T-cell (primary cell): ENCODE data around the gene VAMP2. TPM values are rescaled to one million over a fixed set of nuclear protein-coding genes. Genes with fewer than 3 reads are reported as not detected.
A peak's percentile ranks its signal among the peaks of the same experiment; 100 is the strongest.

Experiments used
- ATAC-seq, 4 experiments: fragments of 200-7000 bp in 3 of 4; fragments of 150-1000 bp in 1 of 4; cut with Tn5 transposase; replicated peaks in 1 of 4; 1 replicate in 3 of 4; 2 replicates in 1 of 4; pipeline ENCODE4 v1.10.0; 2021; ENCODE audit warnings: moderate library complexity in 3 of 4, mild to moderate bottlenecking in 2 of 4, moderate number of reproducible peaks in 1 of 4
- CTCF ChIA-PET, 2 donors: fragments of 300-600 bp; sonication (Branson Sonifier 250); formaldehyde crosslinking; loops; one replicate each; lab custom pipeline; 2022; ENCODE audit warnings: antibody characterized with exemption in 2 of 2; lab: Charles Lee
- POLR2A ChIA-PET, 2 donors: fragments of 300-600 bp; sonication (Branson Sonifier 250); formaldehyde crosslinking; loops; one replicate each; lab custom pipeline; 2022; ENCODE audit warnings: antibody characterized with exemption in 2 of 2; lab: Charles Lee
- DNase-seq, 35 experiments: peaks; one replicate each; pipeline versions ENCODE4 v3.0.0 to v3.0.0-alpha.2; 2013 to 2023
- H3K27ac ChIP-seq: one replicate; pipeline ENCODE4 v1.5.1; 2013; ENCODE audit warnings: low read length
- H3K27me3 ChIP-seq, 2 experiments: replicated peaks in 1 of 2; 1 replicate in 1 of 2; 2 replicates in 1 of 2; pipeline versions ENCODE4 v1.6.1 to v1.7.0; 2013; ENCODE audit warnings: low read length in 1 of 2, mixed read lengths in 1 of 2; ENCODE audit not compliant: control insufficient read depth in 2 of 2, insufficient read depth in 2 of 2; ENCODE audit errors: extremely low read depth in 1 of 2
- H3K36me3 ChIP-seq, 2 donors: 1 replicate in 1 of 2; 2 replicates in 1 of 2; pipeline versions ENCODE4 v1.6.1 to v1.7.0; 2013; ENCODE audit warnings: low read length in 1 of 2; ENCODE audit not compliant: control insufficient read depth in 2 of 2, insufficient read depth in 1 of 2; ENCODE audit errors: extremely low read depth in 1 of 2
- H3K4me1 ChIP-seq, 2 experiments: 1 replicate in 1 of 2; 2 replicates in 1 of 2; pipeline versions ENCODE4 v1.6.1 to v1.7.0; 2013; ENCODE audit warnings: low read length in 2 of 2, mixed read lengths in 1 of 2; ENCODE audit not compliant: insufficient read depth in 2 of 2, control insufficient read depth in 1 of 2; ENCODE audit errors: extremely low read depth in 1 of 2
- H3K4me3 ChIP-seq, 2 donors: 1 replicate in 1 of 2; 2 replicates in 1 of 2; pipeline versions ENCODE4 v1.5.1 to v1.7.0; 2013; ENCODE audit warnings: mild to moderate bottlenecking in 2 of 2, low read length in 1 of 2, moderate library complexity in 1 of 2; ENCODE audit not compliant: control insufficient read depth in 1 of 2; ENCODE audit errors: extremely low read depth in 1 of 2
- H3K9me3 ChIP-seq: 2 replicates; pipeline ENCODE4 v1.7.0; 2013
- H3K27ac Mint-ChIP-seq, 2 donors: one replicate each; pipeline ENCODE4 v1.8.0; 2020 to 2021; ENCODE audit warnings: mild to moderate bottlenecking in 2 of 2, mixed read lengths in 2 of 2
- H3K27me3 Mint-ChIP-seq, 2 donors: one replicate each; pipeline ENCODE4 v1.8.0; 2021 to 2022; ENCODE audit warnings: mixed read lengths in 2 of 2
- H3K36me3 Mint-ChIP-seq: one replicate; pipeline ENCODE4 v1.8.0; 2021; ENCODE audit warnings: mixed read lengths
- H3K4me1 Mint-ChIP-seq, 3 donors: one replicate each; pipeline ENCODE4 v1.8.0; 2020 to 2022; ENCODE audit warnings: mixed read lengths in 3 of 3, mild to moderate bottlenecking in 1 of 3
- H3K4me3 Mint-ChIP-seq, 3 donors: one replicate each; pipeline ENCODE4 v1.8.0; 2020 to 2022; ENCODE audit warnings: mild to moderate bottlenecking in 3 of 3, mixed read lengths in 3 of 3, moderate library complexity in 3 of 3
- H3K9me3 Mint-ChIP-seq, 3 donors: one replicate each; pipeline ENCODE4 v1.8.0; 2020 to 2022; ENCODE audit warnings: mixed read lengths in 3 of 3
- WGBS: methylation state at CpG from one replicate; pipeline ENCODE4 v1.1.5; 2013; ENCODE audit warnings: missing lambda C conversion rate; ENCODE audit not compliant: insufficient coverage; 5-methylcytosine and 5-hydroxymethylcytosine counted together
- total RNA-seq, 35 experiments: library from RNA in 6 of 35; stranded (reverse) in 6 of 35; fragments of 120-200 nt in 1 of 35; gene quantifications; one replicate each; pipeline versions ENCODE4 v1.2.1 to v1.2.4 and lab custom pipeline; 2013 to 2026

Gene VAMP2
- total RNA-seq, 5 donors from 2014 or later (not counting 1 experiment from before 2014, with no cell fraction given), result 160 to 243 (median 186) TPM

GRCh38 chr17:8161289-8162232 is 1.2 kb downstream of the VAMP2 start:
- H3K4me3 ChIP-seq, result peak overlapping the region; percentile 81 to 95
- no peaks in the 10 kb centered on the region for H3K27me3 ChIP-seq
- Mint-ChIP-seq H3K36me3 (peaks cover 25% of the 10 kb centered on the region), H3K27me3 (no peaks in the 10 kb centered on the region), H3K27ac (peak overlapping the region; percentile 90 to 94), H3K9me3 (no peaks in the 10 kb centered on the region), H3K4me3 (peak overlapping the region; percentile 85 to 86 (median 86)), H3K4me1 (peaks cover 56 to 63% (median 63%) of the 10 kb centered on the region in 3 donors)
- H3K36me3 ChIP-seq, result peaks cover 9 to 33% of the 10 kb centered on the region in 2 donors
- ATAC-seq (no peak), DNase-seq (peak in 1 of 35 experiments; percentile 38)
- peaks cover 25 to 88% of the 10 kb centered on the region in 2 experiments for H3K4me1 ChIP-seq
- H3K9me3 ChIP-seq, result no peaks in the 10 kb centered on the region
- POLR2A ChIA-PET, result interaction anchor here in 1 of 2 donors (1.3 kb wide), 1 partner anchor 14 kb away, joined by 4 read pairs; no protein-coding TSS in a partner anchor
- 35% methylated on average over 13 of the region's 19 CpGs for WGBS
- peak overlapping the region; percentile 99 for H3K27ac ChIP-seq
- CTCF ChIA-PET, result interaction anchor here (0.6 to 0.8 kb wide), 4 partner anchors 12 to 763 kb away, joined by 3 to 4 read pairs (median 4); no protein-coding TSS in a partner anchor

DNA sequence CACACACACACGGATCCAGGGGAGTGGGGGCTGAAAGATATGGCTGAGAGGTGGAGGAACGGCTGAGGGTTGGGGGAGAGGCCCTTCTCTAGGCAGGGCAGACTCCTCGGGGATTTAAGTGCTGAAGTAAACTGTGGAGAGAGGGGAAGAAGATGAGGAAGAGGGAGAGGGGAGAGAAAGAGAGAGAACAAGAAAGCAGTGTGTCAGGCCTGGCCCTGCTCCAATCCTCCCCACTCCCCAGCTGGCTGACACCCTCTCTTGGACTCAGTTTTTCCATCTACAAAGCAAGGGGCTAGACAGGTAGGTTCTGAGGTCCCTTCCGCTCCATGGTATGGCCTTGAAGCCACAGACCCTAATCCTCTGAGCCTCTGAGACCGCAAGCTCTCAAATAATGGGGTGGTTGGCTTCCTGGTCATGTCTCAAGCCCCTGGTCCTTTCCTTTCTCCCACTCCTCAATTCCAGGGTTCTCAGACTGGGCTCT is 2.0 kb downstream of the VAMP2 start:
- H3K4me1 ChIP-seq, result peaks cover 26 to 88% of the 10 kb centered on the region in 2 experiments
- peaks cover 9 to 33% of the 10 kb centered on the region in 2 donors for H3K36me3 ChIP-seq
- Mint-ChIP-seq H3K4me3 (peak overlapping the region; percentile 85 to 86 (median 86)), H3K4me1 (peaks cover 56 to 63% (median 60%) of the 10 kb centered on the region in 3 donors), H3K27ac (peak overlapping the region; percentile 90 to 94), H3K36me3 (peaks cover 25% of the 10 kb centered on the region), H3K9me3 (no peaks in the 10 kb centered on the region), H3K27me3 (no peaks in the 10 kb centered on the region)
- ChIA-PET POLR2A (interaction anchor here (0.6 to 1.3 kb wide), 3 partner anchors 10 to 62 kb away, joined by 3 to 4 read pairs (median 4); no protein-coding TSS in a partner anchor), CTCF (interaction anchor here (0.6 to 0.8 kb wide), 4 partner anchors 13 to 763 kb away, joined by 3 to 4 read pairs (median 4); no protein-coding TSS in a partner anchor)
- WGBS, result 100% methylated on average over 2 of the region's 5 CpGs
- peak overlapping the region; percentile 99 for H3K27ac ChIP-seq
- H3K4me3 ChIP-seq, result peak overlapping the region; percentile 81 to 95
- H3K27me3 ChIP-seq, result no peaks in the 10 kb centered on the region
- no peak for ATAC-seq
- no peaks in the 10 kb centered on the region for H3K9me3 ChIP-seq
- DNase-seq, result peak in 1 of 35 experiments; percentile 12

DNA sequence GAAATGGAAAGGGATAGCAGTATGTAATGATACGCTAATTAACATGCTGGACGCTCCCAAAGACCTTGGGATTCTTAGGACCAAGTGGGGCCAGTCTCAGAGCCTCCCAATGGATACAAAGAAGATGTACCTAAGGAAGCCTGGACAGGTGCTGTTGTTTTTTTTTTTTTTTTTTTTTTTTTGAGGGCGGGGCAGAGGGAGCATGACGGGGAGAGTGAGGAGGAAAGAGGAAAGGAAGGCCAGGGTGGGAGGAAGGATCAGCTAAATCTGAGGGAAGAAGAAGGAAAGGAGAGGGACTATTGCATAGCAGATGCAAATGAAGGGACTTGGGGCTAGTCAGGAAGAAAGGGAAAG is 2.5 kb downstream of the VAMP2 start:
- peaks cover 32 to 88% of the 10 kb centered on the region in 2 experiments for H3K4me1 ChIP-seq
- CTCF ChIA-PET, result interaction anchor here (0.6 to 0.8 kb wide), 2 partner anchors 21 to 22 kb away, joined by 4 read pairs; no protein-coding TSS in a partner anchor
- H3K36me3 Mint-ChIP-seq, result peaks cover 25% of the 10 kb centered on the region

DNA sequence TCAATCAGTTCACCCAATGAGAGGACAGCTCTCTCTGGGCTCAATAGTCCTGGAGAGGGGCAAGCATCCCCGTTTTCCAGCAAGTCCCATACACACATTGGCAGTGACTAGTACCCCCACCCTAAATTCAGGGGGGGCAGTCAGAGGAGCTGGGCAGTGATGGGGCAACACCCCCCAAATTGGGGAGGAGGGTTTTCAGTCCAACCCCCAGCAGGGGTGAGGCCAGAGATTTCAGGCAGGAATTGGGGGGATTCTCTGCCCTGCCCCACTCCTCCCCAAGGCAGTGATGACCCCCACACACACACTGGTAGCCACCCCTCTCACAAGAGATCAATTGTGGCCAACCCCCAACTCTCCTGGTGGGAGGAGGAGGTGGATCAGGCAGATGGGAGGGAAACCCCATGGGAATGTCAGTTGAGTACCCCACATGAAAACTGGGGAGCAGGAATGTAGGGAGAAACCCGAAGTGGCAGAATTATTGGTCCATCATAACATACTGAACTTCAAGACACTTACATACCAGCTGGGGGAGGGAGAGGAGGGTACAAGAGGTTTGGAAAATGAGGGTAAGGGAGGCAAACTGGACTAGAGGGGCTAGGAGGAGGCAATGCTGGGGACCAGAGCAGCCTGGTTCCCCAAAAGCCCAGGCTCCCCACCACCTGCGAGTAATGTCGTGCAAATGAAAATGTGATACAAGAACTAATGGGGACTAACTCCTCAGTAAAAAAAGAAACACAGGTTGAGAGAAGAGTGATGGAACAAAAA is 3.1 kb downstream of the VAMP2 start:
- H3K27ac ChIP-seq, result peak overlapping the region; percentile 99
- no peaks in the 10 kb centered on the region for H3K27me3 ChIP-seq
- no peaks in the 10 kb centered on the region for H3K27me3 Mint-ChIP-seq
- no peak overlapping the region for H3K4me3 ChIP-seq
- DNase-seq (peak in 1 of 35 experiments; percentile 12), ATAC-seq (no peak)
- peak overlapping the region; percentile 87 to 92 for H3K27ac Mint-ChIP-seq
- peaks cover 34 to 88% of the 10 kb centered on the region in 2 experiments for H3K4me1 ChIP-seq
- POLR2A ChIA-PET, result interaction anchor here in 1 of 2 donors (1.0 to 1.2 kb wide), 2 partner anchors 18 to 63 kb away, joined by 4 to 8 read pairs; no protein-coding TSS in a partner anchor
- no peaks in the 10 kb centered on the region for H3K9me3 Mint-ChIP-seq
- peak overlapping the region; percentile 57 to 85 (median 73) for H3K4me3 Mint-ChIP-seq
- no CpG with 5 or more reads among the region's 4 CpGs for WGBS
- H3K9me3 ChIP-seq, result no peaks in the 10 kb centered on the region
- H3K4me1 Mint-ChIP-seq, result peaks cover 54 to 61% (median 57%) of the 10 kb centered on the region in 3 donors
- H3K36me3 ChIP-seq, result peaks cover 9 to 33% of the 10 kb centered on the region in 2 donors
- H3K36me3 Mint-ChIP-seq, result peaks cover 25% of the 10 kb centered on the region
- CTCF ChIA-PET, result interaction anchor here (0.6 to 2.0 kb wide), 4 partner anchors 14 to 100 kb away, joined by 3 to 10 read pairs (median 6); no protein-coding TSS in a partner anchor

More for the DNA sequence above, 2.5 kb downstream of the VAMP2 start:
- H3K27me3 ChIP-seq, result no peaks in the 10 kb centered on the region
- Mint-ChIP-seq H3K9me3 (no peaks in the 10 kb centered on the region), H3K4me1 (peaks cover 59 to 62% (median 61%) of the 10 kb centered on the region in 3 donors), H3K4me3 (peak overlapping the region; percentile 57 to 86 (median 85)), H3K27me3 (no peaks in the 10 kb centered on the region), H3K27ac (peak overlapping the region; percentile 92 to 94)
- peaks cover 9 to 33% of the 10 kb centered on the region in 2 donors for H3K36me3 ChIP-seq
- ATAC-seq, result no peak
- WGBS, result 72% methylated on average over 2 of the region's 4 CpGs
- H3K4me3 ChIP-seq, result no peak overlapping the region
- H3K27ac ChIP-seq, result peak overlapping the region; percentile 99
- POLR2A ChIA-PET, result interaction anchor here in 1 of 2 donors (0.6 to 1.0 kb wide), 2 partner anchors 9 to 62 kb away, joined by 3 to 4 read pairs; no protein-coding TSS in a partner anchor
- DNase-seq, result no peak
- no peaks in the 10 kb centered on the region for H3K9me3 ChIP-seq

GRCh38 chr17:8159032-8159400 is 3.7 kb downstream of the VAMP2 start:
- Histone ChIP-seq H3K4me1 (peaks cover 32 to 88% of the 10 kb centered on the region in 2 experiments), H3K27ac (peak overlapping the region; percentile 99), H3K4me3 (no peak overlapping the region), H3K9me3 (no peaks in the 10 kb centered on the region), H3K36me3 (peaks cover 9 to 33% of the 10 kb centered on the region in 2 donors), H3K27me3 (no peaks in the 10 kb centered on the region)
- Mint-ChIP-seq H3K4me1 (peaks cover 47 to 60% (median 50%) of the 10 kb centered on the region in 3 donors), H3K9me3 (no peaks in the 10 kb centered on the region), H3K4me3 (peak overlapping the region; percentile 14 to 85 (median 26)), H3K27ac (peak overlapping the region; percentile 87 to 88), H3K36me3 (peaks cover 26% of the 10 kb centered on the region), H3K27me3 (no peaks in the 10 kb centered on the region)
- DNase-seq (no peak), ATAC-seq (no peak)
- WGBS, result no CpG with 5 or more reads among the region's 3 CpGs
- CTCF ChIA-PET, result interaction anchor here (0.5 to 2.0 kb wide), 8 partner anchors 14 to 124 kb away, joined by 3 to 10 read pairs (median 6); no protein-coding TSS in a partner anchor
- POLR2A ChIA-PET, result interaction anchor here in 1 of 2 donors (0.6 to 1.2 kb wide), 2 partner anchors 18 to 29 kb away, joined by 4 to 8 read pairs; no protein-coding TSS in a partner anchor
